Measurements from ENCODE around the gene DNAJC15.
A peak's percentile ranks its signal among the peaks of the same experiment; 100 is the strongest.

The DNAJC15 gene

GRCh38 chr13:43129066-43129465 lies 105.7 kb downstream of the DNAJC15 start:
- DNase-seq, result no peak

- DNase-seq, result no peak
Measured at GRCh38 chr13:43129511-43130110, 106.2 kb downstream of the DNAJC15 start.

- peak; percentile 15 for DNase-seq
Measured at GRCh38 chr13:43132257-43132656, 108.9 kb downstream of the DNAJC15 start.

- no peak for DNase-seq
Measured at GRCh38 chr13:43132911-43133310, 109.5 kb downstream of the DNAJC15 start.

- DNase-seq, result no peak
Measured at GRCh38 chr13:43133792-43134191, 110.4 kb downstream of the DNAJC15 start.

GRCh38 chr13:43134868-43135267 lies 111.5 kb downstream of the DNAJC15 start:
- DNase-seq, result peak; percentile 33

- no peak for DNase-seq
Measured at GRCh38 chr13:43135516-43135915, 112.1 kb downstream of the DNAJC15 start.

GRCh38 chr13:43136920-43137575 lies 113.7 kb downstream of the DNAJC15 start:
- DNase-seq, result no peak

- DNase-seq, result no peak
Measured at GRCh38 chr13:43139211-43139610, 115.8 kb downstream of the DNAJC15 start.

GRCh38 chr13:43139921-43140320 lies 116.5 kb downstream of the DNAJC15 start:
- DNase-seq, result no peak

- no peak for DNase-seq
Measured at GRCh38 chr13:43140985-43141384, 117.6 kb downstream of the DNAJC15 start.

- DNase-seq, result no peak
Measured at GRCh38 chr13:43141685-43142084, 118.3 kb downstream of the DNAJC15 start.

- no peak for DNase-seq
Measured at GRCh38 chr13:43143591-43143990, 120.2 kb downstream of the DNAJC15 start.

GRCh38 chr13:43145534-43146196 lies 122.3 kb downstream of the DNAJC15 start:
- no peak for DNase-seq

- no peak for DNase-seq
Measured at GRCh38 chr13:43146400-43146799, 123.0 kb downstream of the DNAJC15 start.

GRCh38 chr13:43150369-43151207 lies 127.2 kb downstream of the DNAJC15 start:
- DNase-seq, result no peak

- DNase-seq, result no peak
Measured at GRCh38 chr13:43153436-43154090, 130.2 kb downstream of the DNAJC15 start.

GRCh38 chr13:43154156-43154651 lies 130.8 kb downstream of the DNAJC15 start:
- DNase-seq, result no peak

GRCh38 chr13:43154839-43155238 lies 131.5 kb downstream of the DNAJC15 start:
- no peak for DNase-seq

GRCh38 chr13:43156916-43157315 lies 133.5 kb downstream of the DNAJC15 start:
- no peak for DNase-seq

- DNase-seq, result no peak
Measured at GRCh38 chr13:43157796-43158195, 134.4 kb downstream of the DNAJC15 start.

- DNase-seq, result no peak
Measured at GRCh38 chr13:43158516-43158915, 135.1 kb downstream of the DNAJC15 start.

- peak; percentile 48 for DNase-seq
Measured at GRCh38 chr13:43159026-43159461, 135.7 kb downstream of the DNAJC15 start.

Measured in DMS 273 treated with DMSO at 0.1 percent for 48 hours (cell line).